GM18868 (cell line): ENCODE data around the gene KCNT2.
"Not testable (repeated sequence)": the region's sequence is repeated elsewhere in the genome, so short reads cannot be mapped to it uniquely, and the experiment has no call there.

Experiments used
- ATAC-seq: cut with Tn5 transposase; IDR thresholded peaks from one replicate; pipeline ENCODE4 v1.9.1; 2021; ENCODE audit warnings: mild to moderate bottlenecking, moderate library complexity; ENCODE audit not compliant: unreplicated experiment

KCNT2 gene

GRCh38 chr1:196355206-196355786 is 252.9 kb downstream of the KCNT2 start:
- no peak for ATAC-seq

GRCh38 chr1:196344453-196344852 is 263.8 kb downstream of the KCNT2 start:
- no peak for ATAC-seq

GRCh38 chr1:196324345-196324744 is 283.9 kb downstream of the KCNT2 start:
- no peak for ATAC-seq

- no peak for ATAC-seq
Measured at GRCh38 chr1:196323869-196324268, 284.4 kb downstream of the KCNT2 start.

GRCh38 chr1:196319301-196319700 is 288.9 kb downstream of the KCNT2 start:
- ATAC-seq: no peak

- ATAC-seq: peak; percentile 56
Measured at GRCh38 chr1:196317535-196318522, 290.4 kb downstream of the KCNT2 start.

- no peak for ATAC-seq
Measured at GRCh38 chr1:196312739-196313138, 295.5 kb downstream of the KCNT2 start.

- ATAC-seq: peak; percentile 66
Measured at GRCh38 chr1:196309386-196309785, 298.9 kb downstream of the KCNT2 start.

- no peak for ATAC-seq
Measured at GRCh38 chr1:196308176-196308575, 300.1 kb downstream of the KCNT2 start.

GRCh38 chr1:196306421-196306820 is 301.8 kb downstream of the KCNT2 start:
- no peak for ATAC-seq

GRCh38 chr1:196305216-196305615 is 303.0 kb downstream of the KCNT2 start:
- no peak for ATAC-seq

GRCh38 chr1:196302981-196303380 is 305.3 kb downstream of the KCNT2 start:
- no peak for ATAC-seq

- ATAC-seq: no peak
Measured at GRCh38 chr1:196302420-196302819, 305.8 kb downstream of the KCNT2 start.

- ATAC-seq: no peak
Measured at GRCh38 chr1:196295766-196296165, 312.5 kb downstream of the KCNT2 start.

- no peak for ATAC-seq
Measured at GRCh38 chr1:196278816-196279215, 329.4 kb downstream of the KCNT2 start.

GRCh38 chr1:196277860-196278259 is 330.4 kb downstream of the KCNT2 start:
- no peak for ATAC-seq

GRCh38 chr1:196271212-196271947 is 336.9 kb downstream of the KCNT2 start:
- peak; percentile 58 for ATAC-seq

- not testable (repeated sequence) for ATAC-seq
Measured at GRCh38 chr1:196263086-196263485, 345.2 kb downstream of the KCNT2 start.

- no peak for ATAC-seq
Measured at GRCh38 chr1:196260270-196260669, 348.0 kb downstream of the KCNT2 start.

GRCh38 chr1:196259316-196259715 is 348.9 kb downstream of the KCNT2 start:
- no peak for ATAC-seq

GRCh38 chr1:196255762-196256161 is 352.5 kb downstream of the KCNT2 start:
- ATAC-seq: no peak
